Dermis lymphatic vessel endothelial cell (primary cell): ENCODE measurements around the gene CCDC14. TPM values are rescaled to one million over a fixed set of nuclear protein-coding genes. Genes with fewer than 3 reads are reported as not detected.

ENCODE experiments used
- total RNA-seq: library from RNA; depleted of rRNA; stranded (reverse); fragments of >200 nt; gene quantifications from 2 replicates; pipeline ENCODE4 v1.2.1, GENCODE V29; 2014

The CCDC14 gene, protein sequence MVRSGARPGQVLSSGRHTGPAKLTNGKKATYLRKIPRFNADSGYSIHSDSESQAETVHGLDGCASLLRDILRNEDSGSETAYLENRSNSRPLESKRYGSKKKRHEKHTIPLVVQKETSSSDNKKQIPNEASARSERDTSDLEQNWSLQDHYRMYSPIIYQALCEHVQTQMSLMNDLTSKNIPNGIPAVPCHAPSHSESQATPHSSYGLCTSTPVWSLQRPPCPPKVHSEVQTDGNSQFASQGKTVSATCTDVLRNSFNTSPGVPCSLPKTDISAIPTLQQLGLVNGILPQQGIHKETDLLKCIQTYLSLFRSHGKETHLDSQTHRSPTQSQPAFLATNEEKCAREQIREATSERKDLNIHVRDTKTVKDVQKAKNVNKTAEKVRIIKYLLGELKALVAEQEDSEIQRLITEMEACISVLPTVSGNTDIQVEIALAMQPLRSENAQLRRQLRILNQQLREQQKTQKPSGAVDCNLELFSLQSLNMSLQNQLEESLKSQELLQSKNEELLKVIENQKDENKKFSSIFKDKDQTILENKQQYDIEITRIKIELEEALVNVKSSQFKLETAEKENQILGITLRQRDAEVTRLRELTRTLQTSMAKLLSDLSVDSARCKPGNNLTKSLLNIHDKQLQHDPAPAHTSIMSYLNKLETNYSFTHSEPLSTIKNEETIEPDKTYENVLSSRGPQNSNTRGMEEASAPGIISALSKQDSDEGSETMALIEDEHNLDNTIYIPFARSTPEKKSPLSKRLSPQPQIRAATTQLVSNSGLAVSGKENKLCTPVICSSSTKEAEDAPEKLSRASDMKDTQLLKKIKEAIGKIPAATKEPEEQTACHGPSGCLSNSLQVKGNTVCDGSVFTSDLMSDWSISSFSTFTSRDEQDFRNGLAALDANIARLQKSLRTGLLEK
- 6.7 and 11.3 TPM in 2 replicates for total RNA-seq

DNA sequence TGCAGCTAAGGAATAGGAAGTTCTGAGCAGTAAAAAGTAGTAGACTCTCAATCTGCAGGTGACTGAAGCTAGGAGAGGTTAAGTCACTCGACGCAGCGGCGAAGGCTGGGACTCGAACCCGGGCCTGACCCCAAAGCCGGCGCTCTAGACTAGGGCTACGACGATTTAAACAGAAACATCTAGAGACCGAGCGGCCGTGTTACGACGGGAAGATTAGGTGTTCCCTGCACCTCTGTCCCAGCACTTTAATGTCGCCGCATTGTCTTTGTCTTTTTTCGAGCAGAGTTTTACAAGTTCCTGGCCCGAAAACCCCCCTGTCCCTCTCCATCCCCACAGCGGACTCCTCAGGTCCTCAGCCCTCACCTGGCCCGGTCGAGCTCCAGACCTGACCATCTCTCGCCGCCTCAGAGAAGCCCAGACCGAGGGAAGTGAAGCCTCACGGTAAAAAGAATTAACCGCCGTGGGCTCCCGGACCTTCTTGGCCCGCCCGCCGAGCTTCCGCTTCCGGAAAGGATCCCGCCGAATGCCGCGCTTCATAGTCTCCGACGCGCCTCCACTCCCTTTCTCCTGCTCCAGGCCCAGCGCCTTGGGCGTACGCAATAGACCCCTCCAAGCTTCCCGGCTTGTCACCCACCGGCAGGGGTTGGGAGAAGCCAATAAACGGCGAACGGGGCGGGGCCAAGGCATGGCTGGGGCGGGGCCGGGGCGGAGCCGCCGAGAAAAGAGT is at the start of gene CCDC14:
Gene CCDC14, minus strand, starts transcription at position 449 of the 727 bp plus-strand sequence. Its CDS starts 56 bp downstream, at position 393.

DNA sequence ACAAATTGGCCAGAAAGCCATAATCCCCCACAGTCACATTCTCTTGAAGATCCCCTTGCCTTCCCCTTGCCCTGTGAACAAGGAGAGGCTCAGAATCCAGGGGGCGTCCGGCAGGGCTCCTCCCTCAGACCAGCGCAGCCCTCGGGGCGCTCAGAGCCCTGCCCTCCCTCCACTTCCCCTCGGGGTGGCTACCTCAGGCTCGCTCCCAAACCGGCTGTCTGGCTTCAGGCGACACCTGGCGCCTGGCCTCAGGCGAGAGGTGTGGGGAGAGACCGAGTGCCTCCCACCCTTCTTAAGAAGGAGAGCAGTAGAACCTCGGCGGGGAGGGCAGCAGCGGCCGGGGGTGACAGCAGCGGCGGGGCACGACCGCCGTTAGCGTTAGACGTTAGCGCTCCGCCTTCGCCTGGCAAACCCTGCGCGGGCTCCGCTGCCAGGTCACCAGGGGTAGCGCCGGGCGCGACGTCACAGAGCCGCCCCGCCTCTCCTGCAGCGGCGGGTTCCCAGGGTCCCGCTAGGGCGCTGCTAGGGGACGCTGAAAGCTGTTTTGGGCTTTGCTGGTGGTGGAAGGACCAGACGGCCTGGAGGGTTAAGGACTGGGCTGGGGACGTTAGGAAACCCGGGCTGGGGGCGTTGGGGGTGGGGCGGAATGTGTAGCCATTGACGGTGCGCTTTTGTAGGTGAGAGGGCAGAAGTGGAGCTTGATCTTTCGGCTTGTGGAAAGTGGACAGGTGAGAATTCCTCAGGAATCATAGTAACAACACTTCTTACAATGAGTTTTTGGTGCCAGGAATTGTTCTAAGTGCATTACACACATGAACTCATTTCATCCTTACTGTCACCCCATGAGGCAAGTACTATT is 30.9 kb upstream of the CCDC14 start, which contains the start of gene ROPN1:
Gene ROPN1, minus strand, starts transcription at position 395 of the 859 bp plus-strand sequence. CDS start 11,643 bp downstream, outside the sequence.

DNA sequence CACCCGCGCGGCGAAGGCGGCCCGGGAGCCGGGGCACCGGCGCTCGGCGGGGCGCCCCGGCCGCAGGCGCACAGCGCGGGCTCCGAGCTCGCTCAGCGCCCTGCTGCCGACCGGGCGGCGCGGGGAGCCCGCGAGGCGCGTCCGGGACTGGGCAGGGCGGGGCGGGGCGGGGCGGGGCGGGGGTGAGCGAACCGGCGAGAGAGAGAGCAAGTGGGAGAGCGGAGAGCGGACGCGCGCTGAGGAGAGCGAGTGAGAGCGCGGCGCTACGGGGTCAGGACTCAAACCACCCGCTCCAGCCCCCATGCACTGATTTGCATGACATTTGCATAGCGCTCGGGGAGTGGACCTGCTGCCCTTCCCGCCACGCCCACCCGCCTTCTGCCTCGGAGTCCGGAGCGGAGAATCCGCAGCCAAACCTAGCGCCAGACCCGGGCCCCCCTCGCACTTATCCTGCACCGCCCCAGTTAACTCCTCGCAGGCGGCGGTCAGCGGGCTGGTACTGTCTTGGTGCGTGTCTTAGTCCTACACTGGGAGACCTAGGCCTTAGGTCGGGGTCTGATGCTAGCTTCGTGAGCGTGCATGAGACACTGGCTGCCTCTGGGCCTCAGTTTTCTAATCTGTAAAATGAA is 76.7 kb downstream of the CCDC14 start, which contains the start of gene MYLK:
Gene MYLK, minus strand, starts transcription at position 130 of the 629 bp plus-strand sequence. CDS start 90,491 bp downstream, outside the sequence.

Other genes starting within 250 kb of the CCDC14 start
- gene MYLK, start 76.9 kb downstream of the CCDC14 start, total RNA-seq, result 14.2 and 19.4 TPM in 2 replicates
- gene ROPN1, start 30.9 kb upstream of the CCDC14 start, total RNA-seq, result not detected in 2 replicates
- 150 and 177 TPM in 2 replicates for gene KALRN, start 72.1 kb upstream of the CCDC14 start, total RNA-seq